Activated T-helper 2 cell treated with anti-CD3 and anti-CD28 coated beads, Interferon-gamma antibody, Interleukin-2, Interleukin-4, amounts not matched to agents 10 μg/mL and 5 μg/mL and 100 μg/mL, durations not matched to agents 14 hours and 24 hours and 36 hours (primary cell): Measurements from ENCODE around the gene HLTF. TPM values are rescaled to one million over a fixed set of nuclear protein-coding genes. Genes with fewer than 3 reads are reported as not detected.
A peak's percentile ranks its signal among the peaks of the same experiment; 100 is the strongest.

Experiments
- DNase-seq: peaks from one replicate; pipeline ENCODE4 v3.0.0; 2021; ENCODE audit warnings: low spot score
- H3K27ac Mint-ChIP-seq: one replicate; pipeline ENCODE4 v1.8.0; 2021; ENCODE audit warnings: mixed read lengths
- H3K27me3 Mint-ChIP-seq: one replicate; pipeline ENCODE4 v1.8.0; 2021; ENCODE audit warnings: low read depth, mixed read lengths
- H3K36me3 Mint-ChIP-seq: one replicate; pipeline ENCODE4 v1.8.0; 2021; ENCODE audit warnings: low read depth, mixed read lengths
- H3K4me1 Mint-ChIP-seq: one replicate; pipeline ENCODE4 v1.8.0; 2021; ENCODE audit warnings: low read depth, mixed read lengths
- H3K4me3 Mint-ChIP-seq: one replicate; pipeline ENCODE4 v1.8.0; 2021; ENCODE audit warnings: low read depth, mild to moderate bottlenecking, moderate library complexity, mixed read lengths
- H3K9me3 Mint-ChIP-seq: one replicate; pipeline ENCODE4 v1.8.0; 2021; ENCODE audit warnings: mixed read lengths
- intact Hi-C: fragments of 100-400 bp; cut with micrococcal nuclease; formaldehyde crosslinking; loops from one replicate; pipeline ENCODE4 v1.15.1; 2023
- total RNA-seq: library from RNA; stranded (reverse); gene quantifications from 2 replicates; pipeline ENCODE4 v1.2.3, GENCODE V29; 2022

Gene HLTF
- total RNA-seq = 20.8 and 23.9 TPM in 2 replicates

- Mint-ChIP-seq H3K9me3 (no peaks in the 10 kb centered on the region), H3K36me3 (peaks cover 15% of the 10 kb centered on the region), H3K27me3 (no peaks in the 10 kb centered on the region), H3K27ac (peak within 1 kb of the TSS; percentile 79), H3K4me1 (peaks cover 27% of the 10 kb centered on the region), H3K4me3 (peak within 1 kb of the TSS; percentile 93)
- DNase-seq = peak; percentile 88
- intact Hi-C loops = loop anchor here (1.0 to 5.0 kb wide), 4 partner anchors 43 to 726 kb away; partner anchors contain the start of genes GYG1, HPS3 and RNF13
Measured at GRCh38 chr3:149086232-149086988, at the start of gene HLTF. Gene HLTF (minus strand): TSS chr3:149086533. CDS start chr3:149086336, 197 bp downstream.

GRCh38 chr3:149134575-149134974, 48.2 kb upstream of the HLTF start:
- Mint-ChIP-seq H3K36me3 (peaks cover 22% of the 10 kb centered on the region), H3K9me3 (no peaks in the 10 kb centered on the region), H3K4me3 (no peak overlapping the region), H3K27ac (no peak overlapping the region), H3K4me1 (peaks cover 28% of the 10 kb centered on the region), H3K27me3 (no peaks in the 10 kb centered on the region)
- intact Hi-C loops = no loop called here
- DNase-seq = no peak

DNA sequence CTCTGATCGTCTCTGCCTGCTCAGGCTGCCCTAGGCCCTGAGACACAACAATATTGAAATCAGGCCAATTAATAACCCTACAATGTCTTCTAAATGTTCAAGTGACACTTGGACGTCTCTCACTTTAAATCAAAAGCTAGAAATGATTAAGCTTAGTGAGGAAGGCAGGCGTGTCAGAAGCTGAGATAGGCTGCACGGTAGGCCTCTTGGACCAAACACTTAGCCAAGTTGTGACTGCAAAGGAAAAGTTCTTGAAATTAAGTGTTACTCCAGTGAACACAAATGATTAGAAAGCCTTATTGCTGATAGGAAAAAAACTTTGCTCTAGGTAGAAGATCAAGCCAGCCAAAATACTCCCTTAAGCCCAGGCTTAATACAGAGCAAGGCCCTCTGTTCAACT, 45.3 kb upstream of the HLTF start:
- H3K27me3 Mint-ChIP-seq = peaks cover 9% of the 10 kb centered on the region
- H3K36me3 Mint-ChIP-seq = peaks cover 22% of the 10 kb centered on the region
- H3K4me3 Mint-ChIP-seq = peak overlapping the region; percentile 90
- H3K27ac Mint-ChIP-seq = no peak overlapping the region
- intact Hi-C loops = loop anchor here (2.0 kb wide), 1 partner anchor 21 kb away; no protein-coding TSS in a partner anchor
- peaks cover 32% of the 10 kb centered on the region for H3K4me1 Mint-ChIP-seq
- no peak for DNase-seq
- no peaks in the 10 kb centered on the region for H3K9me3 Mint-ChIP-seq

GRCh38 chr3:149129326-149130205, 43.2 kb upstream of the HLTF start, which contains the start of gene HPS3:
Gene HPS3 (plus strand): TSS chr3:149129638. CDS start chr3:149129724, 86 bp downstream.
- intact Hi-C loops = loop anchor here (1.0 to 2.0 kb wide), 3 partner anchors 23 to 138 kb away; partner anchors contain the start of genes GYG1 and HLTF
- DNase-seq = peak; percentile 81
- Mint-ChIP-seq H3K27me3 (peaks cover 21% of the 10 kb centered on the region), H3K4me3 (peak within 1 kb of the TSS; percentile 90), H3K4me1 (peaks cover 32% of the 10 kb centered on the region), H3K27ac (peak within 1 kb of the TSS; percentile 81), H3K36me3 (peaks cover 22% of the 10 kb centered on the region), H3K9me3 (no peaks in the 10 kb centered on the region)

DNA sequence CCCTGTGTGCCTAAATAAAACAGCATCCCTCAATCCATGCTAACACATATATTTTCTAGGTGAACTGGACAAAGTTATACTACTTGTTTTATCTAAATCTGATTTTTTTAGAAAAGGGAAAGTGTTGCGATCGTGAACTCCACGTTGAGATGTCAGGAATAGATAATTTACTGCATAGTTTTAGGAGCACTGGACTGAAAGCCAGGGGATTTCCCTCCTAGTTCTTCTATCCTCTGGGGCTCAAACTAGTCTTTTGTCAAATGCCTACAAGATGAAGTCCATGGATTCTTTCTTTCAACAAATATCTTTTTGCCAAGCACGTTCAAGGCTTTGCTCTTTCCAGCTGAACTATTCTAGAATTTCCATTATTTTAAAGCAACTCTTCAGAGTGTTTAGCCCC, 42.5 kb upstream of the HLTF start:
- peak overlapping the region; percentile 90 for H3K4me3 Mint-ChIP-seq
- peak overlapping the region; percentile 65 for H3K27ac Mint-ChIP-seq
- intact Hi-C loops = loop anchor here (1.0 kb wide), 2 partner anchors 43 to 138 kb away; partner anchors contain the start of genes GYG1 and HLTF
- no peak for DNase-seq
- no peaks in the 10 kb centered on the region for H3K9me3 Mint-ChIP-seq
- H3K4me1 Mint-ChIP-seq = peaks cover 32% of the 10 kb centered on the region
- H3K36me3 Mint-ChIP-seq = peaks cover 22% of the 10 kb centered on the region
- H3K27me3 Mint-ChIP-seq = peaks cover 27% of the 10 kb centered on the region

DNA sequence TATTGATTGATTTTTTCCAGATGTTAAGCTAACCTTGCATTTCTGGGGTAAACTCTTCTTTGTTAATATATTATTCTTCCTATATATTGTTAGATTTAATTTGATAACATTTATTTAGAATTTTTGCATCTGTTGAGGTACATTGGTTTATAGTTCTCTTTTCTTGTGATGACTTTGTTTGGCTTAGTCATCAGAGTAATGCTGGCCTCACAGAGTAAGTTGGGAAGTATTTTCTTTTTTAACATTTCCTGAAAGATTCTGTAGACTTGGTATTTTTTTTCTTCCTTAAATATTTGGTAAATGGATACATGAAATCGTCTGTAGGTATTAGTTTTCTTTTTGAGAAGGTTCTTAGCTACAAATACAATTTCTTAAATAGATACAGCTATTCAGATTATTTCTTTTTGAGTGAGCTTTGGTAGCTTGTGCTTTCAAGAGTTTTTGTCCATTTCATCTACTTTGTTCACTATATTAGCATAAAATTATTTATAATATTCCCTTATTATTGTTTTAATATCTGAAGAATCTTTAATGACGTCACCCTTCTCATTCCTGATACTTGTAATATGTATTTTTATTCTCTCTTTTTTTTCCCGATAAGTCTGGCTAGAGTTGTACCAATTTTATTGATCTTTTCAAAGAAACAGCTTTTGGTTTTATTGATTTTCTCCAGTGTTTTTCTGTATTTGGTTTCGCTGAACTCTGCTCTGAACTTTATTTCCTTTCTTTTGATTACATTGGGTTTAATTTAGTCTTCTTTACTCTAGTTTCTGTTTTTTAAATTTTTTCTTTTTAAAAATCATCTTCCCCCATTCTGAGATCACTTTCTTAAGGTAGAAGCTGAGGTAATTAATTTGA, 36.6 kb upstream of the HLTF start:
- Mint-ChIP-seq H3K36me3 (no peaks in the 10 kb centered on the region), H3K27ac (no peak overlapping the region), H3K9me3 (no peaks in the 10 kb centered on the region), H3K4me3 (no peak overlapping the region), H3K27me3 (peaks cover 24% of the 10 kb centered on the region), H3K4me1 (peaks cover 3% of the 10 kb centered on the region)
- intact Hi-C loops = no loop called here
- no peak for DNase-seq

- H3K9me3 Mint-ChIP-seq = no peaks in the 10 kb centered on the region
- no peak overlapping the region for H3K27ac Mint-ChIP-seq
- no peaks in the 10 kb centered on the region for H3K36me3 Mint-ChIP-seq
- peaks cover 3% of the 10 kb centered on the region for H3K4me1 Mint-ChIP-seq
- DNase-seq = no peak
- intact Hi-C loops = loop anchor here (1.0 to 2.0 kb wide), 4 partner anchors 153 to 360 kb away; no protein-coding TSS in a partner anchor
- H3K4me3 Mint-ChIP-seq = no peak overlapping the region
- H3K27me3 Mint-ChIP-seq = peaks cover 10% of the 10 kb centered on the region
Measured at GRCh38 chr3:149120051-149120972, 34.0 kb upstream of the HLTF start.

- H3K4me1 Mint-ChIP-seq = peaks cover 3% of the 10 kb centered on the region
- H3K36me3 Mint-ChIP-seq = no peaks in the 10 kb centered on the region
- intact Hi-C loops = no loop called here
- peaks cover 5% of the 10 kb centered on the region for H3K27me3 Mint-ChIP-seq
- no peak overlapping the region for H3K27ac Mint-ChIP-seq
- DNase-seq = no peak
- no peaks in the 10 kb centered on the region for H3K9me3 Mint-ChIP-seq
- no peak overlapping the region for H3K4me3 Mint-ChIP-seq
Measured at GRCh38 chr3:149119466-149119865, 33.1 kb upstream of the HLTF start.

DNA sequence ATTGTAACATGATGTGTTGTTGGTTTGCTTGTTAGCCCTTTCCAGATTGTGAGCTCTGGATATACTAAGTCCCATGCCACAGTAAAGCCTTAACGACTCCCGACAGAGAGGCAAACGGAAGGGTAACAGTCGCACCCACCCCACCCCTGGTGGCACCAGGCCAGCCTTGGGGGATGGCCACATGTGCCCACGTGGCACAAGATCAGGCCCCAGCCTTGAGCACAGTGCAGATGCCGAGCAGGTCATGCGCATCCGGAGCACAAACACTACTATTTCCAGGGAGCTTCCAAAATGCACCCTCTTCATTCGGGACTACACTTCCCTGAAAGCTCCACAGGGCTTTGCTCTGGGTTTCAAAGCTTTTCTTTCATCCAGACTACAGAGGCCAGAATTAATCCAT, 32.4 kb upstream of the HLTF start:
- no peaks in the 10 kb centered on the region for H3K9me3 Mint-ChIP-seq
- H3K27ac Mint-ChIP-seq = no peak overlapping the region
- no peaks in the 10 kb centered on the region for H3K27me3 Mint-ChIP-seq
- peaks cover 3% of the 10 kb centered on the region for H3K4me1 Mint-ChIP-seq
- DNase-seq = no peak
- no peaks in the 10 kb centered on the region for H3K36me3 Mint-ChIP-seq
- H3K4me3 Mint-ChIP-seq = no peak overlapping the region
- intact Hi-C loops = no loop called here

DNA sequence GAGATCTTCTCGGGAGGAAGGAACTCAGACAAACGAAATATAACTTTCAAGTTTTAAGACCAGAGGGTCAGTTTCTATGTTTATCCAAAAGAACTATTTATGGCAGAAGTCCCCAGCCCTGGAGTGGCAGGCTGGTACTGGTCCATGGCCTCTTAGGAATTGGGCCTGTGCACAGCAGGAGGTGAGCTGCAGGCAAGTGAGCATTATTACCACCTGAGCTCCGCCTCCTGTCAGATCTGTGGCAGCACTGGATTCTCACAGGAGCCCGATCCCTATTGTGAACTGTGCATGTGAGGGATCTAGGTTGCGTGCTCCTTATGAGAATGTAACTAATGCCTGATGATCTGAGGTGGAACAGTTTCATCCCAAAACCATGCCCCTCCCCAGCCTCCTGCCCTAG, 28.8 kb upstream of the HLTF start:
- Mint-ChIP-seq H3K27ac (no peak overlapping the region), H3K36me3 (no peaks in the 10 kb centered on the region)

DNA sequence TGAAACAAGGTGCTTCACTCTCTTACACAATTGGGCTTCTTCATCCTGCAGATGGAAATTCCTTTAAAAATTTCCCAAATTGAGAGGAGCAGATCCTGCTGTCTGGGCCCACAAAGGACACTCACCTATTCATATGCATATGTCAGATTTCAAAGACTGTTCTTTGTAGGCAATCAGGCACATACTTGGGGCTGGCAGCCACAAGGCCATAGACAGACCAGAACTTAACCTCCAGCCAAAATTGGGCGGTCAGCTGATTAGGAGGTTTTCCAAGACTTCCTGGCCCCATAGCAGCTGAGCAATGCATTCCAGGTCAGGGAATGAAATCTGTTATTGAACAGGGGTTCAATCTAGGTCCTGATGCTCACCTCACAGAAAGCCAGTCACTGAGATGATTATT, 28.1 kb upstream of the HLTF start:
- DNase-seq = no peak
- no peak overlapping the region for H3K27ac Mint-ChIP-seq

More for the DNA sequence above, 28.8 kb upstream of the HLTF start:
- Mint-ChIP-seq H3K4me3 (no peak overlapping the region), H3K4me1 (no peaks in the 10 kb centered on the region), H3K9me3 (no peaks in the 10 kb centered on the region), H3K27me3 (no peaks in the 10 kb centered on the region)
- DNase-seq = no peak
- intact Hi-C loops = no loop called here

More for the DNA sequence above, 28.1 kb upstream of the HLTF start:
- H3K27me3 Mint-ChIP-seq = no peaks in the 10 kb centered on the region
- intact Hi-C loops = no loop called here
- H3K9me3 Mint-ChIP-seq = no peaks in the 10 kb centered on the region
- no peaks in the 10 kb centered on the region for H3K4me1 Mint-ChIP-seq
- no peaks in the 10 kb centered on the region for H3K36me3 Mint-ChIP-seq
- H3K4me3 Mint-ChIP-seq = no peak overlapping the region
